Measurements from ENCODE around the gene TFPT.

TFPT gene, protein sequence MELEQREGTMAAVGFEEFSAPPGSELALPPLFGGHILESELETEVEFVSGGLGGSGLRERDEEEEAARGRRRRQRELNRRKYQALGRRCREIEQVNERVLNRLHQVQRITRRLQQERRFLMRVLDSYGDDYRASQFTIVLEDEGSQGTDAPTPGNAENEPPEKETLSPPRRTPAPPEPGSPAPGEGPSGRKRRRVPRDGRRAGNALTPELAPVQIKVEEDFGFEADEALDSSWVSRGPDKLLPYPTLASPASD

GRCh38 chr19:54115109-54116063 is at the start of gene TFPT, which contains the start of gene PRPF31:
TFPT (minus strand) TSS chr19:54115657; CDS start chr19:54115269, 388 bp downstream.
PRPF31 (plus strand) TSS chr19:54115754; CDS start chr19:54118279, 2,525 bp downstream.
- DNase-seq (ENCODE audit: low read depth in 2 of 2), result peak; percentile 91 to 95

DNA sequence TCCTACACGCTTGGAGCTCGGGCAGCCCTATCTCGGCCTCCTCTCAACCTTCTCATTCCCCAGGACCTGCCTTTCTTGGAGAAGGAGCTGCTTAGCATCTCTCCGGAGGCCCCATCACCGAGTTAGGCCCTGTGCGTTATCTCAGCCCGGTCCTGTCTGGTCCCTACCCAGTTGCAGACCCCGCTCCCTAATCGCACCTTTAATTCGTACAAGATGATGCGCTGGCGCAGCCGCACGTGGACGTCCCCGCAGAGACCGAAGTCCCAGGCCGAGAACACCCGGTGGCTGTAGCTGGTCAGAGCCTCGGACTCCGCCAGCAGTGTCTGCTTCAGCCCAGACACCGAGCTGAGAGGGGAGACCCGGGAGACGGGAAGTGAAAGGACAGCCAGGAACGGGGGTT is 49.8 kb upstream of the TFPT start:
- DNase-seq (ENCODE audit: low read depth in 2 of 2), result no peak

DNA sequence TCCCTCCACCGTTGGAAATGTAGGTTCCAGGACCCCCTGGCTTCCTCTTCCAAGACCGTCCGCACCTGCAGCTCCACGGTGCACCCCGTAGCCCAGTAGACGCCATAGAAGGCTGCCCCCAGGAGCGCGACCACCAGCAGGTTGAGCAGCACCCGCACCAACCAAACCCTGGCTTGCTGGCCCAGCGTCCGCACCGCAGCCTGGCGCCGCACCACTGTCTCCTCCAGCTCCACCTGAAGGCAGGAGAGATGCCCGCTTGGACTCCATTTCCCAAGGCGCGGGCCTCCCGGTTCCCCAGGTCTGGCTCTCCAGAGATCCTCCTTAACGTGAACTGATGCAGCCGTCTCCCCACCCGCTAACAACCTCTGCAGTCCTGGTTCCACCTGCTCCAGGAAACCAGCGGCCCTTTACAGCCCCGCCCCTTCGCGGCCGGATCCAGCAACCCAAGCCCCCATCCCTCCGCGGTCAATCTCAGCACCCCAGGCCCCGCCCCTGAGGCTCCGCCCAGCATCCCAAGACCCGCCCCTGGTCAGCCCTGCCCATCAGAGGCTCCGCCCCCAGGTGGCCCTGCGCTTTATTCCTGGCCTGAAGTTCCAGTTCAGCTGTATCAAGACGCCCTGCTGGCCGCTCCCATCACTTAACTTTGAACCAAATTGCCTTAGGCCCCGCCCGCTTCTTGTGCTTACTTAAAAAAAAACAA is 49.1 kb upstream of the TFPT start:
- no peak for DNase-seq (ENCODE audit: low read depth in 2 of 2)

DNA sequence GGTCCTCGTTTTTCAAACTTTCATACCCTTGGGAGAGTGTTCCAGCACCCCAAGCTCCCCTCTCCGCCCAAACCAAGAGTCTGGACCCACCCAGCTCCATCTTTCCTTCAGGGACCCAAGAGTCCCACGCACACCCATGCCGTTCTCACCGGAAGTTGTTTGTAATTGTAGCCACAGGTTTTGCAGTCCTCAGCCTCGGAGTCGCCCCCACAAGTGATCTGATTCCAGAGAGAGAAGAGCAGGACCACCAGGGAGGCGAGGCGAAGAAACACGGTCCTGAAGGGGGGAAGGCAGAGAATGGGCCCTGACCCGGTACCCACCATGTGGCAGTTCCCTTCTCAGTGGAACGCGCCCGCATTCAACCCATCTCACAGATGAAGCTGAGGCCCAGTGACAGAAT is 47.4 kb upstream of the TFPT start:
- no peak for DNase-seq (ENCODE audit: low read depth in 2 of 2)

GRCh38 chr19:54162241-54162805 is 46.9 kb upstream of the TFPT start:
- DNase-seq (ENCODE audit: low read depth in 2 of 2), result peak; percentile 54 to 73

DNA sequence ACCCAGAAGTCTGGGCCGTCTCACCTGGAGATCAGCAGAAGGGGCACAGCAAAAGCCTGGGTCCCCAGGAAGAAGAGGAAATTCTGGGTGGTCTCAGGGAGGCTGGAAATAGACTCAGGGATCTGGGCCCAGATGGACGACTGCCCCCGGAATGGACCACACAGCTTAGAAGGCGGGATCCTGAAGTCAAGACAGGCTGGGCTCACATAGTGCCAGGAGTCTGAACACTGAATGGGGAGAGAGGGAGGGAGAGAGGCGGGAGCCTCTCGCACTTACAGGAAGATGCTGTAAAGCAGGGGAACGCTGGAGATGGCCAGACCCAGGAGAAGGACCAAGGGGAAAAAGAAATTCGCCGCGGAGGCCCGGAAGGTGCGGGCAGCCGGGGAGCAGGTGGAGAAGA is 45.4 kb upstream of the TFPT start:
- DNase-seq (ENCODE audit: low read depth in 2 of 2), result no peak

DNA sequence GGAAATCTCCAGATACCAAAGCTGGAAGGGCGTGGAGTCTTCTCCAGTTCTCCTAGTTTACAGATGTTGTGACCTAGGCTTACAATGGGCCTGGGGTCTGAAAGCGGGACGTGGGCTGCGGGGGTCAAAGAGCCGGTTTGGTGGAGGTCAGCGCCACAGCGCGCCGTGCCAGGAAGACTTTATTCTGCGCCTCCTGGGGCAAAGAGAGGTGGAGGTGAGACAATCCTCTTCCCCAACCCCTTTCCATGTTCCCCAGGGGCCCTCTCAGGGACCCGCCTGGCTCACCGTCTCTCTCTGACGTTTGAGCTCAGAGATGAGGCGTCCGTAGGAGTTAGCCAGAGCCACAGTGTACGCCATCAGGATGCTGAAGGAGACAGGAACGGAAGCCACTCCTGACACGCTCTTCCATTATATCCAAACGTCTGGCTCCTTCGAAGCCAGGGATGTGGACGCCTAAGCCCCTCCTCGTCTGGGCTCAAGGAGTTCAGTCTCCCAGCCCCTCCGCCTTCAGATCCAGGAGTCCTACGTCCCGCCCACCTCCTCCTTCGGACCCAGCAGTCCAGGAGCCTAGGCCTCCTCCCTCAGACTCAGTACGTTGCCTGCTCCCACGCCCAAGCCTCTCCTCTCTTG is 44.8 kb upstream of the TFPT start:
- no peak for DNase-seq (ENCODE audit: low read depth in 2 of 2)

DNA sequence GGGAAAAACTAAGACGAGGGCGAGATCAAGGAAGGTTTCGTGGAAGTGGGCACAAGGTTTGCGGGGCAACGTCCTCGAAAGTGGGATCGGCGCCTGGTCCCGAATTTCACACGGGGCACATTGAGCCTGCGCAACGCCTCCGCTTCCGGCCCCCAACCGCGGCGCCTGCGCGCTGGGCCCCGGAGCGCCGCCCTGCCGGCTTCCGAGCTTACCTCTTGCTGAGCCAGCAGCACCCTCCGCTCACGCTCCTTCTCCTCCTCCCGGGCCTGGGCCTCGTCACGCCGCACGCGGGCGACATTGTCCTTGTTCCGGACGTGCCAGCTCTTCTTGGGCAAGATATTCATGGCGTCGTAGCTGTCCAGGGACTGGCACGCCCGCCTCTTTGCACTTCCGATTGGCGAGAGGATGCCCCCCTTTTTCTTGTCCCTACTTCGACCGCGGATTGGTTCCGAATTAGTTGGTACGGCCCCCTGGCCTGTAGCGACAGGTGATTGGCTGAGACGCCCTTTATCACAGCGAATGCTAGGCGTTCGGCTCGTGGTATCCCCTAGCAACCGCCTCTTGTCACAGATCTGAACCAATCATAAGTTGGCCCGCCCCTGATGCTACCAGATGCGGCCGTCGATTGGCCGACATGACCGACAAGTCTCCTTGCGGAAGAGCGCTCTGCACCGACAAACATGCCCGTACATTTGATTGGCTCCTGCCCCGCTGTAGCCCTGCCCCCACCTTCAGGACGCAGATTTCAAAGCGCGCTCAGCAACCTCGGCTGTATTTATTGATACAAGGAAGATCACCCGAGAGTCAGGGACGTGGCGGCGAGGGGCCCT is 44.1 kb upstream of the TFPT start, which contains the start of gene LENG1:
Gene LENG1, minus strand, starts transcription at position 370 of the 830 bp plus-strand sequence. Its CDS starts 26 bp downstream, at position 344.
- peak; percentile 95 to 97 for DNase-seq (ENCODE audit: low read depth in 2 of 2)

DNA sequence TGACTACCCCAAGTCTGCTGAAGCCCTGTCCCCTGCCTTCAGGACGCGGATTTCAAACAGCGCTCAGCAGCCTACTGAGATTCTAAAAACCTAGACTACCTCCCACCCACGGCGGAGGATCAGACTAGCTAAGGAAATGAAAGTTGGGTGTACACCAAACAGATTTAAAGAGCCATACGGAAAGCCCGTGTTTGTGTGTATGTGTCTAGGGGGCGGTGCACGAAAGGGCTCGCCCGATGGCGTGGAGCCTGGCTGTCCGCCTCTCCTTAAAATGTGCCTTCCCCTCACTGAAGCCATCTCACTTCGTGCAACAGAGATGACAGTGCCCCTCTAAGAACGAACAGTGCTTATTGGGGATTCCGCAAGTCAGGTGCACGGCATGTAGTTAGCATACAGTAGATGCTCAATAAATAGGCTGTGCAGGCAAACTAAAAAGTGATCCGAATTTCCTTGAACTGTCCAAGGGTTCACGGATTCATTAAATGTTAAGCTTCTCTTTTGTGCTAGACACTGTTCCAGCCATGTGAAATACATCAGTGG is 43.4 kb upstream of the TFPT start:
- no peak for DNase-seq (ENCODE audit: low read depth in 2 of 2)

DNA sequence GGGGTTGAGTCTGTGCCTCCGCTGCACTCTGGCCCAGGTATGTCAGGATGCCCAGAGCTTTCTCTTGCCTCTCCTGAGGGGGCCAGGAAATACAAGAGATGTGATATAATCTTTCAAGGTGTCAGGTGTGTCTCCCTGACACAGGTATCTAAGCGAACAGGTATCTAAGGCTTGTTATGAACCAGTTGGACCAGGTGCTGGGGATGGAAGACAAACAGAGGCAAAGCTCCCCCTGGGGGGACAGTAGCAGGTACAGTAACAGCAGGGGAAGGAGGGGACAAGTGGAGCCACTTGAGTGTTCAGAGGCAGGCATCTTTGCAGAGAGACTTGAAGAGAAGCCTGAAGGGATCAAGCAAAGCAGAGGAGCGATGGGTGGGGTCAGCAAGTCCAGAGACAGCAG is 41.5 kb upstream of the TFPT start:
- DNase-seq (ENCODE audit: low read depth in 2 of 2), result no peak

- no peak for DNase-seq (ENCODE audit: low read depth in 2 of 2)
These were observed 41.0 kb upstream of the TFPT start for GRCh38 chr19:54156490-54156889.

DNA sequence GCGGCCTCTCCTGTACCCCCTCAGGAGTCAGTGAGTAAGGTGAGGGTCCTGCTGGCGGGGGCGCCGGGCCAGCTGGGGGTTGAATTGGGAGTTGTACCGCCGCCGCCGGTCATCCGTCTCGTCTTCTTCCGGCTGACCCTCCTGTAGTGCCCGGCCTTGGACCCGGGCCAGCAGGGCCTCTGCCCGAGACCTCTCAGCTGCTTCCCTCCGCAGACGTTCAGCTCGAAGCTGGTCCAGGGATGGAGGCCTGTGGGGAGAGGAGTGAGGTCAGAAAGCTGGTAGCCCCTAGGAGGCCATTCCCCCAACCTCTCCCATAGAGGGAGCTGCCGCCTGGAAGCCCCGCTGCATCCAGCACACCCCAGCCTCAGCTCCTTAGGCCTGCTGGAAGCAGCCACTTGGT is 40.2 kb upstream of the TFPT start:
- no peak for DNase-seq (ENCODE audit: low read depth in 2 of 2)

DNA sequence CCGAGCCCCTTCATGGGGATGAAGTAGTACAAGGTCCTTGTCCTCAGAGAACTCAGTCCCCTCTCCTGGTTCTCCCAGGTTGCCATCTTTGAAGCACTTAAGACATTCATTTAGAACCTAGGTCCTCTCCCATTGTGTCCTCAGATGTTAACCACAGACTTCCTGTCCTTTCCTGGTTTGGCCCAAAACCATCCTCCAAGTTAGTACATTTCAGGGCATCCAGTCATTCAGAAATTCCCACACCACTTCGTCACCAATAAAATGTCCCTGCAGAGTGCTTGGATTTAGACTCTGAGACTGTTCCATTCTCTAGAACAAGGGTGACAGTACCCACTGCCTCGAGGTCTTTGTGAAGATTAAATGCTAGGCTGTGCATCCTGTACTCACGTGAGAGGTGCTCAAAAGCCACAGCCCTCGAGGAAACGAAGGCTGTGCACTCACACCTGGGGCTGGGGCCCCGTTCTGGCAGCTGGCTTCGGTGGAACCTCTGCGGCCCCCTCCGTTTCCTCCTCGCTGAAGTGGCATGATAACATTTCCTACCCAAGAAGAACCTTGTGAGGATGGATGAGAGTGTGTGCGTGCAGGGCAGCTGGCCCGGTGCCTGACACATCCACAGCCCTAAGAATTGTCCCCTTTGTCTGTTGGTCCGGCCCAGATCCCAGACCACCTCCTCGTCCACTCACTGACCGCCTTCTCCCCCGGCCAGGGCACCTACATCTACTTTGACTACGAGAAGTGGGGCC is 39.3 kb upstream of the TFPT start:
- DNase-seq (ENCODE audit: low read depth in 2 of 2), result no peak

DNA sequence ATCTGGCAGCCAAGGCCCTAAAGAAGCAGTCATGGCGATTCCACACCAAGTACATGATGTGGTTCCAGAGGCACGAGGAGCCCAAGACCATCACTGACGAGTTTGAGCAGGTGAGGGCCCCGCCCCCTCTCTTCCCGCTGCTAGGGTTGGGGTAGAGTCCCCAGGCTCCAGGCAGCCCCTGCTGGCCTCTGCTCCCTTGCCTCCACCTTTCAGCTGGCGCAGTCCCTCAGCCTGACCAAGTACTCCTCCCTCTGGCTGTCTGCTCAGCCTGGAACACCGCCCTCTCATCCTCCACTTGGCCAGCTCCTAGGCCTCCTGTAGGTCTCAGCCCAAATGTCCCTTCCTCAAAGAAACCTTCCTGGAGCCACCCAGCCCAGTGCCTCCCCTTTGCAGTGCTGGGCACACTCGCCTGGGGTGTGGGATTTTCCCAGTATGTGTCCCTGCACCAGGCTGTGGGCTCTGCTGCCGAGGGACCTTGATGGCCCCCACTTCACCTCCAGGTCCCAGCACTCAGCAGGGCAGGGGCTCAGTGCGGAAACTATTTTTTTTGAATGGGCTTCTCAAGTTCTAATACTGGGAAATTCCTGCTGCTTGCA is 38.4 kb upstream of the TFPT start:
- no peak for DNase-seq (ENCODE audit: low read depth in 2 of 2)

DNA sequence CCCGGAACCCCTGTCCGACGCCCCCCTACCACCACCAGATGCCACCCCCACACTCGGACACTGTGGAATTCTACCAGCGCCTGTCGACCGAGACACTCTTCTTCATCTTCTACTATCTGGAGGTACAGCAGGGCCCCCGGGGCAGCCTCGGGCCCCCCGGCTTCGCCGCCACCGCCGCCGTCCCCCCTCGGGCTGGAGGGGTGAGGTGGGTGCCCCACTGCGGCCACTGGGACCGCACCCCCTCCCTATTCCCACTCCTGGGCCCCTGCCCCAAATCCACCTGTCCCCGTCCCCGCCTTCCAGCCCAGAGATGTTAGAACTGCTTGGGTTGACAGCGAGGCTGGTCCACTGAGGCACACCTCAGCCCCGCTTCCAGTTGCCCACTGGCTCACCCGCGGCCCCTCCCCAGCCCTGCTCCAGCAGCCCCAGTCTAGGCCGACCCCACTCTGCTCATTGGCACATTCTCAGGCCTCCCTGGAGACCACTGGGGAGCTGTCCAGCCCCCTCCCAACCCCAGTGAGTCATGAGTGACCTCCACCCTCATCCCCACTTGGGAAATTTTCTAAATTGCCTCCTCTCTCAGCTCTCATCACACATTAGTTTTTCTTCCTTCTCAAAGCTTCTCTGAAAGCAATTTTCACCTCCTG is 37.5 kb upstream of the TFPT start:
- no peak for DNase-seq (ENCODE audit: low read depth in 2 of 2)

DNA sequence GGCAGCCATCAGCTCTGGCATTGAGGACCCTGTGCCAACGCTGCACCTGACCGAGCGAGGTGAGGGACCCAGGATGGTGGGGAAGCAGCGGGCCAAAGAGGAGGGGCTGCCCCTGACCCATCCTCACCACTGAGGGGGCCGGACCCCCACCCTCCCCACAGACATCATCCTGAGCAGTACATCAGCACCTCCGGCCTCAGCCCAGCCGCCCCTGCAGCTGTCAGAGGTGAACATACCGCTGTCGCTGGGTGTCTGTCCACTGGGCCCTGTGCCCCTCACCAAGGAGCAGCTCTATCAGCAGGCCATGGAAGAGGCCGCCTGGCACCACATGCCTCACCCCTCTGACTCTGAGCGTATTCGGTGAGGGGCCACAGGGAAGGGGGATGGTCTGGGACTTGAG is 36.8 kb upstream of the TFPT start:
- no peak for DNase-seq (ENCODE audit: low read depth in 2 of 2)

GRCh38 chr19:54151362-54152035 is 36.0 kb upstream of the TFPT start:
- no peak for DNase-seq (ENCODE audit: low read depth in 2 of 2)

Data from stimulated activated CD8-positive, alpha-beta memory T cell treated with anti-CD3 and anti-CD28 coated beads, Interleukin-2, amount 100 ng/mL, for 1 hour (primary cell).